ENCODE data around the gene PRDX3.
A peak's percentile ranks its signal among the peaks of the same experiment; 100 is the strongest.

DNA sequence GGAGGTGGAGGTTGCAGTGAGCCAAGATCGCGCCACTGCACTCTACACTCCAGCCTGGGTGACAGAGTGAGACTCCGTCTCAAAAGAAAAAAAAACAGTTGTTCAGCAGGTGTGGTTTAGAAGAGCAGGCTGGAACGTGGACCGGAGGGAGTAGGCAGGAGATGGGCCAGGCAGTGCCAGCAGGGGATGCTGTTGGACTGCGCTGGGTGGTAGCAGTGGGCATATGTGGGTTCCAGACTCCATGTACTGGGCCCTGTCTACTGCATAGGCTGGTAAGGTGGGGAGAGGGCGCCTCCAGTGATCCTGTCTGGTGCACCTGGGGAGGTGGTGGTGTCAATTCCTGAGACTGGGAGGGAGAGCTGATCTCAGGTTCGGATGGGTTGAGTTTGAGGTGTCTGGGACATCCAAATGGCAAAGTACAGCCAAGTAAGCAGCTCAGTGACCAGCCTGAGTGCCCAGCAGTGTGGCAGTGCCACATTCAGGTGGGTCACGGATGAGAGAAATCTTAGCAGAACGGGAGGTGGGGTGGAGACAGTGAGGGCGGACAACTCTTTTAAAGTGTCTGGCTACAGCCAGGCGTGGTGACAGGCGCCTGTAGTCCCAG is 39.0 kb downstream of the PRDX3 start:
- TF ChIP-seq, protein P1, sequence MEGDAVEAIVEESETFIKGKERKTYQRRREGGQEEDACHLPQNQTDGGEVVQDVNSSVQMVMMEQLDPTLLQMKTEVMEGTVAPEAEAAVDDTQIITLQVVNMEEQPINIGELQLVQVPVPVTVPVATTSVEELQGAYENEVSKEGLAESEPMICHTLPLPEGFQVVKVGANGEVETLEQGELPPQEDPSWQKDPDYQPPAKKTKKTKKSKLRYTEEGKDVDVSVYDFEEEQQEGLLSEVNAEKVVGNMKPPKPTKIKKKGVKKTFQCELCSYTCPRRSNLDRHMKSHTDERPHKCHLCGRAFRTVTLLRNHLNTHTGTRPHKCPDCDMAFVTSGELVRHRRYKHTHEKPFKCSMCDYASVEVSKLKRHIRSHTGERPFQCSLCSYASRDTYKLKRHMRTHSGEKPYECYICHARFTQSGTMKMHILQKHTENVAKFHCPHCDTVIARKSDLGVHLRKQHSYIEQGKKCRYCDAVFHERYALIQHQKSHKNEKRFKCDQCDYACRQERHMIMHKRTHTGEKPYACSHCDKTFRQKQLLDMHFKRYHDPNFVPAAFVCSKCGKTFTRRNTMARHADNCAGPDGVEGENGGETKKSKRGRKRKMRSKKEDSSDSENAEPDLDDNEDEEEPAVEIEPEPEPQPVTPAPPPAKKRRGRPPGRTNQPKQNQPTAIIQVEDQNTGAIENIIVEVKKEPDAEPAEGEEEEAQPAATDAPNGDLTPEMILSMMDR (IDR thresholded peaks at IDR 0.05), result peak in 1 of 2 donors; percentile 27
- no peak for TF ChIP-seq EP300 (IDR thresholded peaks at IDR 0.05)

Data from suprapubic skin (tissue), 3 donors.